Thyroid gland (tissue), 4 donors: ENCODE data around the gene ROBO2. TPM values are rescaled to one million over a fixed set of nuclear protein-coding genes. Genes with fewer than 3 reads are reported as not detected.

Experiments used
- DNase-seq, 2 donors: peaks; one replicate each; pipeline ENCODE4 v3.0.0-alpha.2; 2019
- H3K27ac ChIP-seq, 3 donors: fragments of 200-600 bp; sonication (generic); 1 replicate in 2 of 3; 2 replicates in 1 of 3; pipeline ENCODE4 v1.5.1; 2016 to 2019; ENCODE audit warnings: mild to moderate bottlenecking in 1 of 3, moderate library complexity in 1 of 3
- H3K27me3 ChIP-seq: fragments of 200-600 bp; sonication (generic); one replicate; pipeline ENCODE4 v1.5.1; 2019
- H3K36me3 ChIP-seq, 2 donors: fragments of 200-600 bp; sonication (generic); one replicate each; pipeline ENCODE4 v1.5.1; 2016 to 2019
- H3K4me1 ChIP-seq, 2 donors: fragments of 200-600 bp; sonication (generic); one replicate each; pipeline ENCODE4 v1.5.1; 2017 to 2019
- H3K4me3 ChIP-seq, 3 donors: fragments of 200-600 bp; sonication (generic); replicated peaks in 1 of 3; 1 replicate in 2 of 3; 2 replicates in 1 of 3; pipeline ENCODE4 v1.5.1; 2016; ENCODE audit warnings: mild to moderate bottlenecking in 1 of 3
- H3K9me3 ChIP-seq: fragments of 200-600 bp; sonication (generic); one replicate; pipeline ENCODE4 v1.5.1; 2017
- POLR2A ChIP-seq, 2 donors: fragments of 450-650 bp; IDR thresholded peaks; one replicate each; pipeline ENCODE4 v1.6.1; 2017; ENCODE audit warnings: antibody characterized with exemption in 2 of 2, mild to moderate bottlenecking in 2 of 2, moderate library complexity in 1 of 2
- WGBS, 2 donors: methylation state at CpG; one replicate each; pipeline ENCODE4 v1.1.5; 2017; 5-methylcytosine and 5-hydroxymethylcytosine counted together
- intact Hi-C: fragments of 100-400 bp; cut with DNase I; formaldehyde crosslinking; loops from one replicate; pipeline ENCODE4 v1.15.1; 2023
- total RNA-seq, 4 donors: library from RNA; depleted of rRNA; stranded (reverse); fragments of >200 nt; gene quantifications; one replicate each; pipeline ENCODE4 v1.2.3, GENCODE V29; 2016
- TF ChIP-seq, protein P1 (sequence below), 6 experiments: fragments of 200-600 bp in 3 of 6; fragments of 450-650 bp in 3 of 6; sonication (generic) in 3 of 6; IDR thresholded peaks; one replicate each; pipeline ENCODE4 v1.5.1; 2016 to 2019; ENCODE audit warnings: antibody characterized with exemption in 6 of 6, mild to moderate bottlenecking in 2 of 6, inconsistent platforms in 1 of 6, moderate library complexity in 1 of 6

ROBO2 gene
- total RNA-seq, 4 donors from 2014 or later, result 0.56 to 1.5 TPM; not detected in 2

DNA sequence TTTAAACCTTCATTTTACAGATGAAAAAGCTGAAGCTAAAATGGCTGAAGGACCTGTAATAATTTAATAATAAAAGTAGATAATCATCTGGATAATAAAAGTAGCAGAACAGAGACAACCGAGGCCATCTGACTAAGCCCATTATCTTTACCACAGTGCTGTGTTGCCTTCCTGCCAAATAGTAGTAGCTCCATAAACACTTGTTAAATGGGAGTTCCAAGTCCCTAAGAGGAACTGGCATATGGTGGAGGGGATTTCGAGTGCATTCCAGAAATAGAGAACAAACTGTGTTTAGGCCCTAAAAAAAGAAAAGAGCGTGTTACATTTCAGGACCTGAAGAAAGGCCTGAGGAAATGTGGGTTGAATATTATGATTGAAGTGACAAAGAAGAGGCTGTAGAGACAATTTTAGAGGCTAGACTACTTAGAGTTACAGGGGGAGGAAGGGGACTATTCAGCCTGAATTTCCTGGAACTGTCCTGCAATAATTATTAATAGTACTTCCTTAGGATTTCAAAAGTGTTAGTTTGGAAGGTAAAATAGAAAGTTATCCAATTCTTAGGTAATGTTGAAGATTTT, 424.3 kb downstream of the ROBO2 start:
- H3K27ac ChIP-seq, result no peak overlapping the region
- TF ChIP-seq, protein P1, sequence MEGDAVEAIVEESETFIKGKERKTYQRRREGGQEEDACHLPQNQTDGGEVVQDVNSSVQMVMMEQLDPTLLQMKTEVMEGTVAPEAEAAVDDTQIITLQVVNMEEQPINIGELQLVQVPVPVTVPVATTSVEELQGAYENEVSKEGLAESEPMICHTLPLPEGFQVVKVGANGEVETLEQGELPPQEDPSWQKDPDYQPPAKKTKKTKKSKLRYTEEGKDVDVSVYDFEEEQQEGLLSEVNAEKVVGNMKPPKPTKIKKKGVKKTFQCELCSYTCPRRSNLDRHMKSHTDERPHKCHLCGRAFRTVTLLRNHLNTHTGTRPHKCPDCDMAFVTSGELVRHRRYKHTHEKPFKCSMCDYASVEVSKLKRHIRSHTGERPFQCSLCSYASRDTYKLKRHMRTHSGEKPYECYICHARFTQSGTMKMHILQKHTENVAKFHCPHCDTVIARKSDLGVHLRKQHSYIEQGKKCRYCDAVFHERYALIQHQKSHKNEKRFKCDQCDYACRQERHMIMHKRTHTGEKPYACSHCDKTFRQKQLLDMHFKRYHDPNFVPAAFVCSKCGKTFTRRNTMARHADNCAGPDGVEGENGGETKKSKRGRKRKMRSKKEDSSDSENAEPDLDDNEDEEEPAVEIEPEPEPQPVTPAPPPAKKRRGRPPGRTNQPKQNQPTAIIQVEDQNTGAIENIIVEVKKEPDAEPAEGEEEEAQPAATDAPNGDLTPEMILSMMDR (IDR thresholded peaks at IDR 0.05), result no peak
- TF ChIP-seq POLR2A (IDR thresholded peaks at IDR 0.05), result no peak

DNA sequence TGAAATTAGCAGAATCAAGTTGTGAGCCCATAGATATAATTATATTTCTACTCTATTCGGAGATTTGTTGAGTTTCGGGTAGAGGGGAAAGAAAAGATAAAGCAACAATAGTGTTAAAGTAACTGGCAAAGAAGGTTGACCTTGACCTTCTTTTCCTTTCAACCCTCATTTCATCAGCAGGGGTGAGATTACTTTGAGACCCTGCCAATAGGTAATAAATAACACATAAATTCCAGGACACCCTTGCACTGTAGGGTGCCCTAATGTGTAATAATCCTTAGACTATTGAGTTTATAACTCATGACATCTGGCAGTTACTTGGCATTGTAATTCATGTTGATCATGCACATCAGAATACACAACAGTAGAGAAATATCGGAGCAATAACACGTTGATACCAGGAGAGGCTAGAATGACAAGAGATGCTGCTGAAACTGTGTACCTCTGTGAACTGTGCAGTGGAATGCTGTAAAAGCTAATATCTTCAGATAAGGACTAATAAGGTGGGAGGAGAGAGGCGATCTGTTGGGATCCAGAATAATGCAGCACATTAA, 426.7 kb downstream of the ROBO2 start:
- no peak overlapping the region for H3K4me3 ChIP-seq
- 93 to 94% methylated on average over 5 of the region's 5 CpGs for WGBS, 2 donors
- no peaks in the 10 kb centered on the region for H3K27me3 ChIP-seq
- no peaks in the 10 kb centered on the region for H3K9me3 ChIP-seq
- intact Hi-C loops, result no loop called here
- no peak for DNase-seq
- H3K4me1 ChIP-seq, result no peaks in the 10 kb centered on the region
- TF ChIP-seq, protein P1 (IDR thresholded peaks at IDR 0.05), result no peak
- TF ChIP-seq POLR2A (IDR thresholded peaks at IDR 0.05), result no peak
- no peak overlapping the region for H3K27ac ChIP-seq
- H3K36me3 ChIP-seq, result no peaks in the 10 kb centered on the region

More for the DNA sequence above, 424.3 kb downstream of the ROBO2 start:
- intact Hi-C loops, result no loop called here
- Histone ChIP-seq H3K4me1 (no peaks in the 10 kb centered on the region), H3K9me3 (no peaks in the 10 kb centered on the region), H3K27me3 (no peaks in the 10 kb centered on the region), H3K4me3 (no peak overlapping the region), H3K36me3 (no peaks in the 10 kb centered on the region)
- no peak for DNase-seq
- WGBS, 2 donors, result 57 to 79% methylated on average over 3 of the region's 3 CpGs

DNA sequence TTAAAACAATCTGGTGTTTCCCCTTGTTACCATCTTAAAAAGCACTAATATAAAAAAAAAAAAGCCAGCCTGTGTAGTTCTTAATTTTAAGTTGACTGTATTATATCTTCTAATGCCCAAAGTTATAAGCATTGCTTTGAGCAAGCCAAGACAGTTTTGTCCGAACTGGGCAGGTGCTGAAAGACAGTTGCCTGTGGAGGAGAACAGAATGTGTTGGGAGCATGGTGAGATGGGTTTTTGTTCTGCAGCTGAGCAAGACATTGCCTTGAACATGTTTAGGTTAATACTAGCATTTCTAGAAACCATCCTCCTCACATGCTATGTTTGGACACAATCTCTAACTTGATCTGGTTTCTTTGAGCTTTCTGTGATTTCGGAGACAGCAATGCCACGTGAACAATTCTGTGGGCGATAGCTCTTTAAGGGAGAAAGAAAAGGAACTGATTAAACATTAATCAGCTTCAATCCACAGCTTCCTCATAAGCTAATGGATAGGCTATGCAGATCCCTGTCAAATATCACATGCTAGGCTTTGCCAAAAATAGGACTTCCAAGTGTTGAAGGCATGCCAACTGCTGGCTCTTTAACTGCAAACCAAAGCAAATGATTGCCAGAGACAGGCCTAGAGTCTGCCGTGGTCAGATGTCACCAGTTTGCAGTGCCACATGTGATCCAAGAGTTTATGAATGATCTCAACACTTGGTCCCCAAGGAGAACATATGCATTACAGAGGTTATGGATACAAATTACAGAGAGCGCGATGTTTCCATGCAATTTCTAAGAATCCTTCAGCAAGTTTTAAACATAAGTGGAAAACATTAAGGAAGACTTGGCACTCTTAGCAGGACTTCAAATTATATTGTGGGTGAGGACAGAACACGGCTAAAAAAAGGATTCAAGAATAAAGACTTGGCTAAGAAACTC, 428.1 kb downstream of the ROBO2 start:
- H3K4me3 ChIP-seq, result no peak overlapping the region
- intact Hi-C loops, result no loop called here

DNA sequence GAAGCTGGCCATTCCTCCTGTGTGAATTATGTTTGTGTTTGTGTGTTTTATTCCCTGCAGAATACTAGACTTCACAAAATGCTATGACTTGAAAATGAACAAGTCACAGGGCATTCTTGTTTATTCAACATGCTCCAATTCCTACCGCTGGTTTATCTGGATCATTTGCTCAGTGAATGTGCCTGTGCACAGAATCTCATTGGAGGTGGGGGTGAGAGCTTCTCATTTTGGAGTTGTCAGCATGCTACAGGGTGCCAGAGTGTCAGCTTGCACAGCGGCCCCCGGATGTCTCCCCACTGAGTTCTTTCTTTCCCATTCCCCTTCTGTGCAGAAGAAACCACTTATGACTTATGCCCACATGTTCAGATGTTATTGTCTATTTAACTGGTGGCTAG, 428.7 kb downstream of the ROBO2 start:
- H3K27me3 ChIP-seq, result no peaks in the 10 kb centered on the region
- 69 to 73% methylated on average over 3 of the region's 3 CpGs for WGBS, 2 donors
- TF ChIP-seq POLR2A (IDR thresholded peaks at IDR 0.05), result no peak
- TF ChIP-seq, protein P1 (IDR thresholded peaks at IDR 0.05), result no peak
- H3K9me3 ChIP-seq, result no peaks in the 10 kb centered on the region
- H3K4me3 ChIP-seq, result no peak overlapping the region
- no peaks in the 10 kb centered on the region for H3K36me3 ChIP-seq
- DNase-seq, result no peak
- intact Hi-C loops, result no loop called here
- H3K27ac ChIP-seq, result no peak overlapping the region
- no peaks in the 10 kb centered on the region for H3K4me1 ChIP-seq

More for the DNA sequence above, 428.1 kb downstream of the ROBO2 start:
- Histone ChIP-seq H3K27ac (no peak overlapping the region), H3K27me3 (no peaks in the 10 kb centered on the region), H3K9me3 (no peaks in the 10 kb centered on the region), H3K36me3 (no peaks in the 10 kb centered on the region), H3K4me1 (no peaks in the 10 kb centered on the region)
- 54 to 60% methylated on average over 8 of the region's 8 CpGs for WGBS, 2 donors
- DNase-seq, result peak; percentile 53 to 64
- TF ChIP-seq POLR2A (IDR thresholded peaks at IDR 0.05), result no peak
- TF ChIP-seq, protein P1 (IDR thresholded peaks at IDR 0.05), result no peak

DNA sequence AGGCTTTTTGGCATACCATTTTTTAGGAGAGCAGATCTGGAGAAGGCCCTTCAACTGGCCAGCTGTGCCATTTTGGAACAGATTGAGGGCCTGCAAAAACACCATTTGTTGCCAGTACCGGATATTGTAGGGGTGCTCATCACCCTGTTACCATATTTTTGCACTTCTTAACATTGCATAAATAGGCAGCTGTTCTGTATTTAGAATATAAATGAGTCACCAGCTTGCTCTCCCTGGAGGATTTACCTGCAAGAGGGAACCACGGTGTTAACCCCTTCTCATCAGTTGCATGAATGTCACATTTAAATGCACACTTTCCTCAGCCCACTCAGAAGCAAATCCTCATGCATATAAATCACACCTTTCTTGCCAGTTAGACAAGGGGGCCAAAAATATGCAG, 435.6 kb downstream of the ROBO2 start:
- 38 to 51% methylated on average over 2 of the region's 2 CpGs for WGBS, 2 donors
- H3K27ac ChIP-seq, result no peak overlapping the region

More for the DNA sequence above, 435.6 kb downstream of the ROBO2 start:
- intact Hi-C loops, result no loop called here
- Histone ChIP-seq H3K36me3 (no peaks in the 10 kb centered on the region), H3K4me1 (no peaks in the 10 kb centered on the region), H3K4me3 (no peak overlapping the region), H3K9me3 (no peaks in the 10 kb centered on the region), H3K27me3 (no peaks in the 10 kb centered on the region)
- TF ChIP-seq, protein P1 (IDR thresholded peaks at IDR 0.05), result no peak
- no peak for TF ChIP-seq POLR2A (IDR thresholded peaks at IDR 0.05)
- DNase-seq, result no peak
